ENCODE data around the gene TTC39C. TPM values are rescaled to one million over a fixed set of nuclear protein-coding genes. Genes with fewer than 3 reads are reported as not detected.
"Not testable (repeated sequence)": the region's sequence is repeated elsewhere in the genome, so short reads cannot be mapped to it uniquely, and the experiment has no call there.

The TTC39C gene
- total RNA-seq, 1 donor from 2014 or later = 14.3 TPM

DNA sequence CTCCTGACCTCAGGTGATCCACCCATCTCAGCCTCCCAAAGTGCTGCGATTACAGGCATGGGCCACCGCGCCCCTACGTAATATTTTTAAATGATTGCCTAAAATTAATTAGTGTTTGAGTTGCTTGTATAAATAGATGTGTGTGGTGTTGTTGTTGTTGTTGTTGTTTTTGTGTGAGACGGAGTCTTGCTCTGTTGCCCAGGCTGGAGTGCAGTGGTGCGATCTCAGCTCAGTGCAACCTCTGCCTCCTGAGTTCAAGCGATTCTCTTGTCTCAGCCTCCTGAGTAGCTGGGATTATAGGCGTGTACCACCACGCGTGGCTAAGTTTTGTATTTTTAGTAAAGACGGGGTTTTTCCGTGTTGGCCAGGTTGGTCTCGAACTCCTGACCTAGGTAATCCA lies 14.4 kb downstream of the TTC39C start:
- intact Hi-C loops (cut with micrococcal nuclease); H3K27me3 Mint-ChIP-seq (ENCODE audit: low read depth); DNase-seq (ENCODE audit: low spot score); H3K27ac Mint-ChIP-seq; H3K9me3 Mint-ChIP-seq; H3K4me3 Mint-ChIP-seq (ENCODE audit: low read depth): not testable (repeated sequence)
- Mint-ChIP-seq H3K4me1 (ENCODE audit: low read depth) (peaks cover 47% of the 10 kb centered on the region), H3K36me3 (ENCODE audit: low read depth) (peaks cover 38% of the 10 kb centered on the region)

DNA sequence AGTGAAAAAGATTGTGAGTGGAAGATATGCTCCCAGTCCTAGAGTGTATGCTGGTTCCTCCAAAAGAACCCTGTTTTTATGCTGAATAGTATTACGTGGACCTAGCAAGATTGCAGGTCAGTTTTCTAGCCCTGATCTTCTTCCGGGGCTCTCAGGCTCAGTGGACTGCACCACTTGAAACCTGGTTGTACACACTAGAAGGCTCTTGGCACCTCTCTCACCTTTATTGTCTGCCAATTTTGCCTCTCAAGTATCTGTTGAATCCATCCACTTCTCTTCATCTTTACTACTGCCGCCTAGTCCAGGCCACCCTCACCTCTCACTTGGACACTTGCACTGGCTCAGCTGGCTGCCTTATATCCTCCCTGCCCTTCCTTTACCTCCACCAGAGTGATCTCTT lies 16.8 kb downstream of the TTC39C start:
- Mint-ChIP-seq H3K9me3 (no peaks in the 10 kb centered on the region), H3K36me3 (ENCODE audit: low read depth) (peaks cover 25% of the 10 kb centered on the region), H3K4me3 (ENCODE audit: low read depth) (no peak overlapping the region), H3K27me3 (ENCODE audit: low read depth) (no peaks in the 10 kb centered on the region), H3K4me1 (ENCODE audit: low read depth) (peaks cover 36% of the 10 kb centered on the region), H3K27ac (no peak overlapping the region)
- intact Hi-C loops (cut with micrococcal nuclease) = no loop called here
- DNase-seq (ENCODE audit: low spot score) = no peak

DNA sequence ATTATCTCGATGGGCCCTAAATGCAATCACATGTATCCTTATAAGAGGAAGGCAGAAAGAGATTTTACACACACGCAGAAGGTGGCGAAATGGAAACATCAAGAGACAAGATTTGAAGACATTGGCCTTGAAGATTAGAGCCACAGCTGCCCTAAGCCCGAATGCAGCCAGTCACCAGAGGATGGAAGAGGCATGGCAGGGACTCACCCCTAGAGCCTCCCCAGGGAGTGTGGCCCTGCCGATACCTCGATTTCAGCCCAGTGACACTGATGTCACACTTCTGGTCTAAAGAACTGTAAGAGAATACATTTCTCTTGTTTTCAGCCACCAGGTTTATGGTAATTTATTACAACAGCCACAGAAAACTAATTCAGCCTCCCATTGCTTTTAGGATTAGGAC lies 17.4 kb downstream of the TTC39C start:
- Mint-ChIP-seq H3K27me3 (ENCODE audit: low read depth) (no peaks in the 10 kb centered on the region), H3K36me3 (ENCODE audit: low read depth) (peaks cover 20% of the 10 kb centered on the region), H3K9me3 (no peaks in the 10 kb centered on the region), H3K27ac (no peak overlapping the region), H3K4me1 (ENCODE audit: low read depth) (peaks cover 32% of the 10 kb centered on the region), H3K4me3 (ENCODE audit: low read depth) (no peak overlapping the region)
- DNase-seq (ENCODE audit: low spot score) = no peak
- intact Hi-C loops (cut with micrococcal nuclease) = no loop called here

DNA sequence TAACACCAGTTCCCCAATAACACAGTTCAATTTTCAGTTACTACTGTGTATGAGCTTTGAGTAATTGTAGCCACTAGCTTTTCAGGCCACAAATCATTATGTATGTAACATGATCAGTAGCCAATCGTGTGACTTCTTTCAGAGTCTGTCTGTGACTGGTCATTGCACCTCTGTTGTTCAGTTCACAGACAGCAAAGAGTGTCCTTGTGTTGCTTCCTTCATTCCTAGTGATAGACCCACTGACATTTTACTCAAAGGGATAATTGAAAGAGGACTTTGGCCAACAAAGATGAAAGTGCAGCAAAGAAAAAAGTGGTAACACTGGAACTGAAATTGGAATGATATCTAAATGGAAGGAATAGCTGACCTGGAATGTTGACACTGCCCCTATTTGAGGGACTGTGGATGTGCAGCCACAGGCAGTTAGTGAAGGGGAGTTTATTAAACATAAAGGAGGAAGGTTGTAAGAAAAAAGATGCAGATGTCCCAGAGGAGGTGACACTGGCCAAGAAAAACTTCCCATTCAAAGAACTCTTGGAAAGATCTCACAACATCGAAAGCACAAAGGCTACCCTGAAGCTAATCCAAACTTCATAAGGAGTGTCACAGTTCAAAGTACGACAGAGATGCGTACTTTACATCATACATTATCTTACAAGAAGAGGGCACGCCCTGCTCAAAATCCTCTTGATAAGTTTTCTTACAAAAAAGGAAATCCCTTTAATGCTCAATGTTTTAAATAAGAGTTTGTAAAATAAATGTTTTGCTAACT lies 19.3 kb downstream of the TTC39C start:
- Mint-ChIP-seq H3K4me1 (ENCODE audit: low read depth) (peaks cover 28% of the 10 kb centered on the region), H3K36me3 (ENCODE audit: low read depth) (peaks cover 16% of the 10 kb centered on the region), H3K27me3 (ENCODE audit: low read depth) (no peaks in the 10 kb centered on the region), H3K4me3 (ENCODE audit: low read depth) (no peak overlapping the region), H3K9me3 (no peaks in the 10 kb centered on the region), H3K27ac (no peak overlapping the region)
- DNase-seq (ENCODE audit: low spot score) = no peak
- intact Hi-C loops (cut with micrococcal nuclease) = no loop called here

DNA sequence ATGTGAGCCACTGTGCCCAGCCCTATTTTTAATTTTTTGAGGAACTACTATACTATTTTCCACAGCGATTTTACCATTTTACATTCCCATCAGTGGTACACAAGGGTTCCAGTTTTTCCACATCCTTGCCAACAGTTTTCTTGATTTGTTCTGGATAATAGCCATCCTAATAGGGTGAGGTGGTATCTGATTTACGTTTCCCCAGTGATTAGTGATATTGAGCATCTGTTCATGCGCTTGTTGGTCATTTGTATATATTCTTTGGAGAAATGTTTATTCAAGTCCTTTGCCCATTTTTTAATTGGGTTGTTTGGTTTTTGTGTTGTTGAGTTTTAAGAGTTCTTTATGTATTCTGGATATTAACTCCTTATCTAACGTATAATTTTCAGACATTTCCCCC lies 20.8 kb downstream of the TTC39C start:
- Mint-ChIP-seq H3K27ac (no peak overlapping the region), H3K27me3 (ENCODE audit: low read depth) (no peaks in the 10 kb centered on the region), H3K36me3 (ENCODE audit: low read depth) (peaks cover 16% of the 10 kb centered on the region), H3K9me3 (no peaks in the 10 kb centered on the region), H3K4me3 (ENCODE audit: low read depth) (no peak overlapping the region), H3K4me1 (ENCODE audit: low read depth) (peaks cover 32% of the 10 kb centered on the region)
- no peak for DNase-seq (ENCODE audit: low spot score)
- intact Hi-C loops (cut with micrococcal nuclease) = no loop called here

DNA sequence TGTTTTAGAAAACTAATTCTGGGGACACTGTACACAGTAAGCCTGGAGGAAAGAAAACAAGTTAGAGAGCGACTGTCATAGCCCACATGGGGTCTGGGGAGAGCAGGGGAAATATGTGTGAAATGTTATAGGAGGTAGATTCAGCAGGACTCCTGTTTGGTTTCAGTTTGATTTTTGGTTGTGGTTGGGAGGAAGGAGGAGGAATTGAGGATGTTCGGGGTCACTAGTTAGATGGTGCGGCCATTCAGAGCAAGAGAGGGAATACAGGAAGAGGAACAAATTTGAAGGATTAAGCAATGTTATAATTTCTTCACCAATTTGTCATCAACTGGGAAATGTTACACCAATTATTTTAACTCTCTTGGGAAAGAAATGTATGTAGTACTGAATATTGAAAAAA lies 25.1 kb downstream of the TTC39C start:
- no peak overlapping the region for H3K4me3 Mint-ChIP-seq (ENCODE audit: low read depth)
- intact Hi-C loops (cut with micrococcal nuclease) = no loop called here
- H3K4me1 Mint-ChIP-seq (ENCODE audit: low read depth) = peaks cover 21% of the 10 kb centered on the region
- no peak overlapping the region for H3K27ac Mint-ChIP-seq
- H3K9me3 Mint-ChIP-seq = no peaks in the 10 kb centered on the region
- DNase-seq (ENCODE audit: low spot score) = no peak
- H3K36me3 Mint-ChIP-seq (ENCODE audit: low read depth) = no peaks in the 10 kb centered on the region
- no peaks in the 10 kb centered on the region for H3K27me3 Mint-ChIP-seq (ENCODE audit: low read depth)

DNA sequence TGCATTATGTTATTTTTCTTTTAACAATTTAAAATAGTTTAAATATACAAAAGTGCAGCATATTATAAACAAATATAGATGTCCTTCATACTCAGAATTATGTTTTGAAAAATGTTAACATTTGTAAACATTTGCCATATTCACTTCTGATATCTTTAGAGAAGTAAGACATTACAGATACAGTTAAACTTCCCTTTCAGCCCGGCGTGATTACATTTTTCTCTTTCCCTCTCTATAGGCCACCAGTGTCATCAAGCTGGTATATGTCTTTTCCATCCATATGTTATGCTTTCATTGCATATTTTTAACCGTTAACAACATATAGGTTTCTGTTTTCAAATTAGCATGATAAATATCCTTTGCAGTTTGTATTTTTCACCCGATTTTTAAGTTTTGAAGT lies 27.1 kb downstream of the TTC39C start:
- H3K4me3 Mint-ChIP-seq (ENCODE audit: low read depth) = no peak overlapping the region
- no peaks in the 10 kb centered on the region for H3K27me3 Mint-ChIP-seq (ENCODE audit: low read depth)
- DNase-seq (ENCODE audit: low spot score) = no peak
- H3K4me1 Mint-ChIP-seq (ENCODE audit: low read depth) = peaks cover 21% of the 10 kb centered on the region
- H3K9me3 Mint-ChIP-seq = no peaks in the 10 kb centered on the region
- H3K36me3 Mint-ChIP-seq (ENCODE audit: low read depth) = no peaks in the 10 kb centered on the region
- no peak overlapping the region for H3K27ac Mint-ChIP-seq
- intact Hi-C loops (cut with micrococcal nuclease) = no loop called here

DNA sequence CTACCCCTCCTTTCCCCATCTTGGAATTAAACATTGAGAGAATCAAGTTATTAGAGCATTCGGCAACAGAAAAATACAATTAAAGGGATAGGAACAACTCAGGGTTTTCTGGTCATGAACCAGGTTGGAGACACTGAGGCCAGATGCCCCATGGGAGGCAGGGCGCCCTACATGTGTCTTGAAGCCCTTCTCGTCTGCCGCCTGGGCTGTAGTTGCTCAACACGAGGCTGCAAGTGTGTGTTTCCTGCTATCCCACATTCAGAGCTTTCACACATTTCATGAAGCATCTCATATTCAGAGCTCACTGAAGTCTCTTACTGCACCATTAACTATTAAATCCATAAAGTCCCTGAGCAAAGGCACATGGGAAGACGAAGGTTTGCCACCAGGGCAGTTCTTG lies 28.8 kb downstream of the TTC39C start:
- intact Hi-C loops (cut with micrococcal nuclease) = no loop called here
- peaks cover 16% of the 10 kb centered on the region for H3K4me1 Mint-ChIP-seq (ENCODE audit: low read depth)
- H3K27ac Mint-ChIP-seq = no peak overlapping the region
- H3K36me3 Mint-ChIP-seq (ENCODE audit: low read depth) = no peaks in the 10 kb centered on the region
- DNase-seq (ENCODE audit: low spot score) = no peak
- no peaks in the 10 kb centered on the region for H3K27me3 Mint-ChIP-seq (ENCODE audit: low read depth)
- no peak overlapping the region for H3K4me3 Mint-ChIP-seq (ENCODE audit: low read depth)
- H3K9me3 Mint-ChIP-seq = no peaks in the 10 kb centered on the region

DNA sequence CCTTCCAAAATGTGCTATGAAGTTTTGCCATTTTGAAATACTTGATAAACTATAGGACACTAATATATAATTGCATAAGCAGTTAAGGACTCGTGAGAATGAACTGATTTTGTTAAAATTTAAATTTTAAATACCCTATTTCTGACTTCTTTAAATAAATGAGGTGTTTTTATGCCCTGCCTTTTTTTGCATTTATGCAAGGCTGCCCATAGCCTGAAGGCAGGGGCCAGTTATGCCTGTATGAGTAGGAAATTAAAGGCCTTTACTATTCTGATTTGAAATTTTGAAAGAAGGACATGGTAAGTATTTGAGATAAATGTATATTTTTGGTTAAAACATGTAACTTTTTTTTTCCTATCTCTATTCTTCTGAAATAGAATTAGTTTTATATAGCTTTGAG lies 33.7 kb downstream of the TTC39C start:
- Mint-ChIP-seq H3K27ac (no peak overlapping the region), H3K27me3 (ENCODE audit: low read depth) (no peaks in the 10 kb centered on the region), H3K4me3 (ENCODE audit: low read depth) (no peak overlapping the region), H3K9me3 (no peaks in the 10 kb centered on the region), H3K4me1 (ENCODE audit: low read depth) (peaks cover 35% of the 10 kb centered on the region), H3K36me3 (ENCODE audit: low read depth) (peaks cover 13% of the 10 kb centered on the region)
- no peak for DNase-seq (ENCODE audit: low spot score)
- intact Hi-C loops (cut with micrococcal nuclease) = no loop called here

DNA sequence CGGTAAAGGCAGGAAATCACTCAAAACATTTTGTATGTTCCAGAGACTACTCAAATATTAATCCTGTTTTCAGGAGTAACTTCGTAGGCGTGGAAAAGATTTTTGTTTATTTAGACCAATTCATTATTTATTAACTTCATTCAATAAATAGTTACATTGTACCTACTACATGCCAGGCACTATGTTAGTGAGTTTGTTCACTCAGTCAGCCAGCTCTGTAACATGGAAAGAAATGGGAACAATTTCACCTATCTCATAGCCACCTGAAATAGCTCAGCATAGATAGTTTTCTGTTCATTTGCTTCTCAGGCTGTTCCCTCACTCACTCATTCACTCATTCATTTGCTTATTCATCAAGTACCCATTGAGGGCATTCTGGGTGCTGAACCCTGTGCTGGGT lies 34.6 kb downstream of the TTC39C start:
- Mint-ChIP-seq H3K36me3 (ENCODE audit: low read depth) (peaks cover 14% of the 10 kb centered on the region), H3K4me3 (ENCODE audit: low read depth) (no peak overlapping the region), H3K27ac (no peak overlapping the region), H3K27me3 (ENCODE audit: low read depth) (no peaks in the 10 kb centered on the region), H3K4me1 (ENCODE audit: low read depth) (peaks cover 41% of the 10 kb centered on the region), H3K9me3 (no peaks in the 10 kb centered on the region)
- intact Hi-C loops (cut with micrococcal nuclease) = no loop called here
- DNase-seq (ENCODE audit: low spot score) = no peak

DNA sequence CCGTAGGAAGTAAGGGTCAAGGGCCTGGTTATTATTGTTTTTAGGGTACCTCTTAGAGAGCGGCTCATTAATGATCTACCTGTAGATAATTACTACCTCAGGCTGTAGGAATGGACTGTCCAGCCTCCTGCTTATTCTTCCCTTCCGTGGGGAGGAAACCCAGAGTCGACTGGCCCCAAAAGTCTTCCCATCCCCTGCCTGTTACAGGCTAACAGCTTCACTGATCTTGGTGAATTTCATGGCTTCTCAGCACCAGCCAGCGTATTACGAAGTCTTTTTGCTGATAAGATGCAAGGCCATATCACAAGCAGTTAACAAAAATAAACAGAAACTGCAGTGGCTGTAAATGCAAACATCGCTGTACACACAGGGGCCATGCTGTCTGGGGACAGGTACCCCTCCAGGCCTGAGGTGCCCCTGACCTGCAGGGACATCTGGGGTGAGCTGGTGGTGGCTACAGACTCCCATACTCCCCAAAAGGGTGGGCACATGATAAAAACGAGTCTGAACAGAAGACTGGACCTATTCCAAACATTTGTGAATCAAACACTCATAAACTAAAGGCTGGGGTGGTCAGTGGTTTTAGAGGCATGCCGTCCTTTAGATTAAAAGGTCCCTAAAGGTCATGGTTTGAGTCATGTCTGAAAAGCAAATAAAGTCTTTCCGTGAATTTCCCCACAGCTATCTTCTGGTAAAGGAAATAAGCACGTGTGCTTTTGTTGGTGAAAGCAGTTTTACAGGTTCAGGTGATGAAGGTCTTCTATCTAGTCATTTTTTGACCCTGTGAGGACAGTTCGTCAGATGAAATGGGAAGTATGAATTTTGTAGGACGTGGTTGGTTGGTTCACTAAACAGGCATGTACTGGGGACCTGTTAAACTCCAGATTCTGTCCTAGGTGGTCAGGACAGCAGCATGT lies 36.7 kb downstream of the TTC39C start:
- no peaks in the 10 kb centered on the region for H3K27me3 Mint-ChIP-seq (ENCODE audit: low read depth)
- no peak for DNase-seq (ENCODE audit: low spot score)
- H3K4me1 Mint-ChIP-seq (ENCODE audit: low read depth) = peaks cover 62% of the 10 kb centered on the region
- peak overlapping the region; percentile 33 for H3K4me3 Mint-ChIP-seq (ENCODE audit: low read depth)
- H3K36me3 Mint-ChIP-seq (ENCODE audit: low read depth) = peaks cover 14% of the 10 kb centered on the region
- no peaks in the 10 kb centered on the region for H3K9me3 Mint-ChIP-seq
- intact Hi-C loops (cut with micrococcal nuclease) = loop anchor here (1.0 to 10.0 kb wide), 5 partner anchors 25 to 364 kb away; no protein-coding TSS in a partner anchor
- peak overlapping the region; percentile 80 for H3K27ac Mint-ChIP-seq

DNA sequence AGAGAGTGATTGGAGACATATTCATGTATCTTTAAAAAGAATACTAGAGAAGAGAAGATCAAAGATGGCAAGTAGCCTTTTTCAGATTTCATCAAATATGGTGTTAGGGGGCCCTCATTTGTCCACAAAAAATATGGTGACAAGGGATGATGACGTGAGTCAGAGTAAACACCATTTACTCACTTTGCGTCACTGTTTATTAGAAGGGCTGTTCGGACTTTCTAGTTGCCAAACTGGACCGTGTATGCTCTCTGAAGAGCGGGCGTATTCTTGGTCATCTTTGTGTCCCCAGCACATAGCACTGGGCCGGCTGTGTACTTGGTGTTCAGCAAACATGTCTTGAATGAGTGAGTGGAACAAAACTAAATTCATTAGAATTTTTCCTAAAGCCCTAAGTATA lies 37.5 kb downstream of the TTC39C start:
- intact Hi-C loops (cut with micrococcal nuclease) = loop anchor here (10.0 kb wide), 2 partner anchors 227 to 363 kb away; no protein-coding TSS in a partner anchor
- peak overlapping the region; percentile 80 for H3K27ac Mint-ChIP-seq
- no peaks in the 10 kb centered on the region for H3K9me3 Mint-ChIP-seq
- peaks cover 14% of the 10 kb centered on the region for H3K36me3 Mint-ChIP-seq (ENCODE audit: low read depth)
- H3K4me3 Mint-ChIP-seq (ENCODE audit: low read depth) = no peak overlapping the region
- DNase-seq (ENCODE audit: low spot score) = no peak
- peaks cover 68% of the 10 kb centered on the region for H3K4me1 Mint-ChIP-seq (ENCODE audit: low read depth)
- H3K27me3 Mint-ChIP-seq (ENCODE audit: low read depth) = no peaks in the 10 kb centered on the region

DNA sequence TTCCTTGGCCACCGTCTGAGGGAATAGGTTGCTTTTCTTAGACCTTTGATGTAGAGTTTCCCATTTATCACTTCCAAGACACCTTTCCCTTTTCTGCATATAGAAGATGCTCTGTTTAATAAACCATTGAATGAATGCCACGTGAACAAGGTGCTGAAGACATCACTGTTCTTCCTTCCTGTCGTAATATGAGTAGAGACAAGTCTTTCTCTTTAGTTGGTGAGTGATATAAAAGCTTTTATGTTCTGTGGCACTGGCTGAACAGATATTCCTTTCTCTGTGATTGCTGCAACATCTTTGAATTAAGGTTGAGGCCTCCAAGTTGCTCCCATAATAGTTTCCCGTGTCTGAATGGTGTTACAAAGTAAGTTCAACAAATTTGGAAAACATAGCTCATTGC lies 38.7 kb downstream of the TTC39C start:
- Mint-ChIP-seq H3K4me1 (ENCODE audit: low read depth) (peaks cover 68% of the 10 kb centered on the region), H3K27me3 (ENCODE audit: low read depth) (no peaks in the 10 kb centered on the region), H3K36me3 (ENCODE audit: low read depth) (peaks cover 21% of the 10 kb centered on the region), H3K4me3 (ENCODE audit: low read depth) (no peak overlapping the region), H3K9me3 (peaks cover 5% of the 10 kb centered on the region), H3K27ac (peak overlapping the region; percentile 27)
- no peak for DNase-seq (ENCODE audit: low spot score)
- intact Hi-C loops (cut with micrococcal nuclease) = loop anchor here (10.0 kb wide), 2 partner anchors 228 to 362 kb away; no protein-coding TSS in a partner anchor

Data from activated T-helper 2 cell treated with anti-CD3 and anti-CD28 coated beads, Interferon-gamma antibody, Interleukin-2, Interleukin-4, amounts not matched to agents 10 μg/mL and 5 μg/mL and 100 μg/mL, durations not matched to agents 14 hours and 24 hours and 36 hours (primary cell).